HepG2 (cell line): ENCODE measurements around the gene TMEM97. TPM values are rescaled to one million over a fixed set of nuclear protein-coding genes. Genes with fewer than 3 reads are reported as not detected.

Source experiments
- BCL6 ChIP-seq: IDR thresholded peaks from 2 replicates; pipeline ENCODE4 v1.6.1; 2016; ENCODE audit warnings: missing genetic modification reagents, missing compliant biosample characterization
- HMG20B ChIP-seq: conservative IDR thresholded peaks from 2 replicates; pipeline ENCODE4 v1.6.1; 2016; ENCODE audit warnings: missing genetic modification reagents, missing compliant biosample characterization
- HOXA3 ChIP-seq: sonication (generic); formaldehyde crosslinking; IDR thresholded peaks from 2 replicates; pipeline ENCODE4 v1.5.0; 2020; ENCODE audit warnings: missing genetic modification reagents
- KAT8 ChIP-seq: IDR thresholded peaks from 2 replicates; pipeline ENCODE4 v1.6.1; 2016; ENCODE audit warnings: missing genetic modification reagents, missing compliant biosample characterization
- NCOR1 ChIP-seq: fragments of 200-600 bp; sonication (generic); IDR thresholded peaks from 2 replicates; pipeline ENCODE4 v1.7.0; 2017; ENCODE audit warnings: antibody characterized with exemption, low read length, borderline replicate concordance
- TGIF2 ChIP-seq: IDR thresholded peaks from 2 replicates; pipeline ENCODE4 v1.6.1; 2016; ENCODE audit warnings: control low read depth, missing compliant biosample characterization
- ZNF20 ChIP-seq: sonication (generic); formaldehyde crosslinking; IDR thresholded peaks from 2 replicates; pipeline ENCODE4 v1.4.0; 2020; ENCODE audit warnings: mild to moderate bottlenecking, moderate library complexity, missing genetic modification reagents
- ZNF3 ChIP-seq: IDR thresholded peaks from 2 replicates; pipeline ENCODE4 v1.7.0; 2017; ENCODE audit warnings: inconsistent platforms
- ZNF317 ChIP-seq: sonication (generic); formaldehyde crosslinking; IDR thresholded peaks from 2 replicates; pipeline ENCODE4 v1.5.0; 2020; ENCODE audit warnings: mild to moderate bottlenecking, missing genetic modification reagents
- ZNF598 ChIP-seq: sonication (generic); formaldehyde crosslinking; IDR thresholded peaks from 2 replicates; pipeline ENCODE4 v1.5.1; 2020; ENCODE audit warnings: mild to moderate bottlenecking, missing genetic modification reagents, borderline replicate concordance
- polyA plus RNA-seq, 8 experiments: library from polyadenylated mRNA; depleted of rRNA in 3 of 8; stranded (reverse) in 7 of 8; unstranded in 1 of 8; fragments of >200 nt; fragmentation: Illumina TruSeq in 4 of 8; extraction: Trizol in 4 of 8; gene quantifications; 2 replicates each; pipeline versions ENCODE4 v1.2.1 to v1.2.3, GENCODE V29; 2011 to 2016; ENCODE audit warnings: low read depth in 4 of 8, missing spikeins in 1 of 8, mixed read lengths in 1 of 8; ENCODE audit not compliant: insufficient read depth in 1 of 8
- total RNA-seq, 5 experiments: library from RNA; depleted of rRNA; stranded (reverse); fragments of >200 nt; fragmentation: Illumina TruSeq; extraction: Trizol; gene quantifications; 2 replicates each; pipeline ENCODE4 v1.2.3, GENCODE V29; 2016; ENCODE audit warnings: low read depth in 1 of 5
- TF ChIP-seq, protein P1 (sequence below): sonication (generic); formaldehyde crosslinking; IDR thresholded peaks from 2 replicates; pipeline ENCODE4 v1.5.0; 2020; ENCODE audit warnings: mild to moderate bottlenecking, missing genetic modification reagents
- TF ChIP-seq, protein P2 (sequence below): sonication (generic); formaldehyde crosslinking; IDR thresholded peaks from 2 replicates; pipeline ENCODE4 v1.4.0; 2020; ENCODE audit warnings: missing genetic modification reagents
- TF ChIP-seq, protein P3 (sequence below): sonication (generic); formaldehyde crosslinking; IDR thresholded peaks from 2 replicates; pipeline ENCODE4 v1.8.1; 2023; ENCODE audit warnings: mild to moderate bottlenecking, inconsistent platforms, moderate library complexity, missing genetic modification reagents, borderline replicate concordance
- TF ChIP-seq, protein P4 (sequence below): fragments of 450-650 bp; IDR thresholded peaks from 2 replicates; pipeline ENCODE4 v1.6.1; 2016
- TF ChIP-seq, protein P5 (sequence below): sonication (generic); formaldehyde crosslinking; IDR thresholded peaks from 2 replicates; pipeline ENCODE4 v1.4.0; 2020; ENCODE audit warnings: missing genetic modification reagents
- TF ChIP-seq, protein P6 (sequence below): sonication (generic); formaldehyde crosslinking; IDR thresholded peaks from 2 replicates; pipeline ENCODE4 v1.9.0; 2022; ENCODE audit warnings: missing genetic modification reagents, mild to moderate bottlenecking, borderline replicate concordance

The TMEM97 gene
- total and polyA plus RNA-seq, 2 of the 13 experiments (the other 11 are each of a cell fraction or from before 2014, with no cell fraction given), result 69.6 to 137 TPM

DNA sequence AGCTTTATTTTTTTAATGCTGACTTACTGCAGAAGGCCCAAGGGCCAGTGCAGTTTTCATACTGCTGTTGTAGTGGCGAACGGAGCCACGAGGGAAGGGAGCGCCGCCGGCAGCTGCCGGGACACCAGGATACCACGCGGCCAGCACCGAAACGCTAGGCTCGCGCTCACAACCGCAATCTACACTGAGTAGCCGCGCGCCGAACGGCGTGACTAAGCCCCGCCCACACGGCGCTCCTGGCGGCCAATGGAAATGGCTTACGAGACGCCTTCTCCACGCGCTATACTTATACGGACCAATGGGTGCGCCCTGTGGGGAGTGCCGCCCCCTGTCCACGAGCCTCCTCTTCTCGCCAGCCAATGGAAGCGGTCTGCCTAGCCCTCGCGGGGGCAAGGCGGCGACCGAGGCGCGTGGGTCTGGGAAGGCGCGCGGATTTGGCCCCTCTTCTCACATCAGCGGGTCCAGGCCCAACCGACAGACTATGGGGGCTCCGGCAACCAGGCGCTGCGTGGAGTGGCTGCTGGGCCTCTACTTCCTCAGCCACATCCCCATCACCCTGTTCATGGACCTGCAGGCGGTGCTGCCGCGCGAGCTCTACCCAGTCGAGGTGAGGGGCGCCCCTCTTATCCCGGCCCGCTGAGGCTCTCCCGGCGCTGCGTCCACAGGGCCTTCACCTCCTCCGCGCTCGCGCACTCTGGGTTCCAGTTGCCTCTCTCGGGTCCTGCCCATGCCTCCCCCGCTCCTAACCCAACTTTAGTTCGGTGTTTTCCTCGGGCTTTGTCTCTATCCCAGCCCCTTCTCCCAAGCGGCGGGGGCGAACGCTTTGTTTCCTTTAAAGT, at the start of gene TMEM97 (continued):
- TF ChIP-seq, protein P1, sequence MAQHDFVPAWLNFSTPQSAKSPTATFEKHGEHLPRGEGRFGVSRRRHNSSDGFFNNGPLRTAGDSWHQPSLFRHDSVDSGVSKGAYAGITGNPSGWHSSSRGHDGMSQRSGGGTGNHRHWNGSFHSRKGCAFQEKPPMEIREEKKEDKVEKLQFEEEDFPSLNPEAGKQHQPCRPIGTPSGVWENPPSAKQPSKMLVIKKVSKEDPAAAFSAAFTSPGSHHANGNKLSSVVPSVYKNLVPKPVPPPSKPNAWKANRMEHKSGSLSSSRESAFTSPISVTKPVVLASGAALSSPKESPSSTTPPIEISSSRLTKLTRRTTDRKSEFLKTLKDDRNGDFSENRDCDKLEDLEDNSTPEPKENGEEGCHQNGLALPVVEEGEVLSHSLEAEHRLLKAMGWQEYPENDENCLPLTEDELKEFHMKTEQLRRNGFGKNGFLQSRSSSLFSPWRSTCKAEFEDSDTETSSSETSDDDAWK (CRISPR knock-in tag), result no peak
- TF ChIP-seq HOXA3 (CRISPR knock-in tag), result peak; percentile 82
- peak; percentile 66 for TF ChIP-seq KAT8
- TF ChIP-seq, protein P2, sequence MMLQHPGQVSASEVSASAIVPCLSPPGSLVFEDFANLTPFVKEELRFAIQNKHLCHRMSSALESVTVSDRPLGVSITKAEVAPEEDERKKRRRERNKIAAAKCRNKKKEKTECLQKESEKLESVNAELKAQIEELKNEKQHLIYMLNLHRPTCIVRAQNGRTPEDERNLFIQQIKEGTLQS (CRISPR knock-in tag), result peak; percentile 20; the same call in 1 of the 2 replicates
- TF ChIP-seq, protein P3, sequence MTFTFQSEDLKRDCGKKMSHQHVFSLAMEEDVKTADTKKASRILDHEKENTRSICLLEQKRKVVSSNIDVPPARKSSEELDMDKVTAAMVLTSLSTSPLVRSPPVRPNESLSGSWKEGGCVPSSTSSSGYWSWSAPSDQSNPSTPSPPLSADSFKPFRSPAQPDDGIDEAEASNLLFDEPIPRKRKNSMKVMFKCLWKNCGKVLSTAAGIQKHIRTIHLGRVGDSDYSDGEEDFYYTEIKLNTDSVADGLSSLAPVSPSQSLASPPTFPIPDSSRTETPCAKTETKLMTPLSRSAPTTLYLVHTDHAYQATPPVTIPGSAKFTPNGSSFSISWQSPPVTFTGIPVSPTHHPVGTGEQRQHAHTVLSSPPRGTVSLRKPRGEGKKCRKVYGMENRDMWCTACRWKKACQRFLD (CRISPR knock-in tag), result no peak; the same call in 1 of the 2 replicates
- no peak for TF ChIP-seq ZNF20 (CRISPR knock-in tag)
- TF ChIP-seq, protein P4, sequence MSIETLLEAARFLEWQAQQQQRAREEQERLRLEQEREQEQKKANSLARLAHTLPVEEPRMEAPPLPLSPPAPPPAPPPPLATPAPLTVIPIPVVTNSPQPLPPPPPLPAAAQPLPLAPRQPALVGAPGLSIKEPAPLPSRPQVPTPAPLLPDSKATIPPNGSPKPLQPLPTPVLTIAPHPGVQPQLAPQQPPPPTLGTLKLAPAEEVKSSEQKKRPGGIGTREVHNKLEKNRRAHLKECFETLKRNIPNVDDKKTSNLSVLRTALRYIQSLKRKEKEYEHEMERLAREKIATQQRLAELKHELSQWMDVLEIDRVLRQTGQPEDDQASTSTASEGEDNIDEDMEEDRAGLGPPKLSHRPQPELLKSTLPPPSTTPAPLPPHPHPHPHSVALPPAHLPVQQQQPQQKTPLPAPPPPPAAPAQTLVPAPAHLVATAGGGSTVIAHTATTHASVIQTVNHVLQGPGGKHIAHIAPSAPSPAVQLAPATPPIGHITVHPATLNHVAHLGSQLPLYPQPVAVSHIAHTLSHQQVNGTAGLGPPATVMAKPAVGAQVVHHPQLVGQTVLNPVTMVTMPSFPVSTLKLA, result peak; percentile 63
- no peak for TF ChIP-seq ZNF317 (CRISPR knock-in tag)
- TF ChIP-seq ZNF3 (CRISPR knock-in tag), result no peak
- TF ChIP-seq, protein P5, sequence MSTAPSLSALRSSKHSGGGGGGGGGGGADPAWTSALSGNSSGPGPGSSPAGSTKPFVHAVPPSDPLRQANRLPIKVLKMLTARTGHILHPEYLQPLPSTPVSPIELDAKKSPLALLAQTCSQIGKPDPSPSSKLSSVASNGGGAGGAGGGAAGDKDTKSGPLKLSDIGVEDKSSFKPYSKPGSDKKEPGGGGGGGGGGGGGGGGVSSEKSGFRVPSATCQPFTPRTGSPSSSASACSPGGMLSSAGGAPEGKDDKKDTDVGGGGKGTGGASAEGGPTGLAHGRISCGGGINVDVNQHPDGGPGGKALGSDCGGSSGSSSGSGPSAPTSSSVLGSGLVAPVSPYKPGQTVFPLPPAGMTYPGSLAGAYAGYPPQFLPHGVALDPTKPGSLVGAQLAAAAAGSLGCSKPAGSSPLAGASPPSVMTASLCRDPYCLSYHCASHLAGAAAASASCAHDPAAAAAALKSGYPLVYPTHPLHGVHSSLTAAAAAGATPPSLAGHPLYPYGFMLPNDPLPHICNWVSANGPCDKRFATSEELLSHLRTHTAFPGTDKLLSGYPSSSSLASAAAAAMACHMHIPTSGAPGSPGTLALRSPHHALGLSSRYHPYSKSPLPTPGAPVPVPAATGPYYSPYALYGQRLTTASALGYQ, result peak; percentile 63
- peak; percentile 34; the same call in 1 of the 2 replicates for TF ChIP-seq HMG20B (CRISPR knock-in tag)
- TF ChIP-seq NCOR1, result no peak
- no peak for TF ChIP-seq BCL6 (CRISPR knock-in tag)
- TF ChIP-seq TGIF2, result peak; percentile 84
- TF ChIP-seq ZNF598 (CRISPR knock-in tag), result no peak
- TF ChIP-seq, protein P6, sequence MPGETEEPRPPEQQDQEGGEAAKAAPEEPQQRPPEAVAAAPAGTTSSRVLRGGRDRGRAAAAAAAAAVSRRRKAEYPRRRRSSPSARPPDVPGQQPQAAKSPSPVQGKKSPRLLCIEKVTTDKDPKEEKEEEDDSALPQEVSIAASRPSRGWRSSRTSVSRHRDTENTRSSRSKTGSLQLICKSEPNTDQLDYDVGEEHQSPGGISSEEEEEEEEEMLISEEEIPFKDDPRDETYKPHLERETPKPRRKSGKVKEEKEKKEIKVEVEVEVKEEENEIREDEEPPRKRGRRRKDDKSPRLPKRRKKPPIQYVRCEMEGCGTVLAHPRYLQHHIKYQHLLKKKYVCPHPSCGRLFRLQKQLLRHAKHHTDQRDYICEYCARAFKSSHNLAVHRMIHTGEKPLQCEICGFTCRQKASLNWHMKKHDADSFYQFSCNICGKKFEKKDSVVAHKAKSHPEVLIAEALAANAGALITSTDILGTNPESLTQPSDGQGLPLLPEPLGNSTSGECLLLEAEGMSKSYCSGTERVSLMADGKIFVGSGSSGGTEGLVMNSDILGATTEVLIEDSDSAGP (CRISPR knock-in tag), result peak; percentile 70; the same call in 1 of the 2 replicates
